NCI-H2227 (cell line): ENCODE measurements around the gene FAIM2.

Experiments used
- DNase-seq: peaks from one replicate; lab custom pipeline; 2025; ENCODE audit not compliant: unreplicated experiment; lab: John Stamatoyannopoulos, UW

FAIM2 gene

DNA sequence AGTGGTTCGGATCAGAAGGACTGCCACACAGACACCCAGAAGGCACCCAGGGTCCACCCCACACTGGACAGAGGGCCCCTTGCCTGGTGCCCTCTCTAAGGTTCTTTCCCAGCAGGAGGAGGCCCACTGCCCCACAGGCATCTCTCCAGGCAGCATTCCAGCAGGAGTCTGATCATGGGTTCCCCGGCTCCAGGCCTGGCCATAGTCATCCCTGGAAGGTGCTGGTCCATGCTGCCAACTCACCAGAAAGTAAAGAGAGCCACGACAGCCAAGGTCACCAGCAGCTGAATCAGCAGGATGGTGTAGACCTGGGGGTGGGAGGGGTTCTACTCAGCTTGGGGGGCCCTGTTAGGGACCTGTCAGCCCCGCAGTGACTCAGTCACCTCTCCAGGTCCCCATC lies 6.4 kb downstream of the FAIM2 start:
- DNase-seq, result no peak

DNA sequence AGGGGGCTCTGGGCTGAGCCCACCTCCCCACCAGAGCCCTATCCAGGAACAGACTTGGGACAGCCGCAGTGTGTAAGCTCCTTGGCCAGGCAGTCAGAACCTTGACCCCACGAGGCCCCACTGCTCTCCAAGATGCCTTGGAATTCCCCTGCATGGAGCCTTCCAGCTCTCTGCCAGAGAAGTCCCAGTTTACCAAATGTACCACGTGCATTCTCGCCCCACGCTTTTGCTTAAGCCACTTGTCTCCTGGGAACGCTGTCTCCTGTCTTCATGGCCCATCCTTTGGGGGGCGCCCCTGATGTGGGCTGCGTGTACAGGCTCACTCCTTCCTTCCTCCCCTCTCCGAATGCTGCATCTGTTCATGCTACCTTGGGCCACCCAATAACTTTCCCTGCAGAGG lies 7.9 kb downstream of the FAIM2 start:
- DNase-seq, result no peak

DNA sequence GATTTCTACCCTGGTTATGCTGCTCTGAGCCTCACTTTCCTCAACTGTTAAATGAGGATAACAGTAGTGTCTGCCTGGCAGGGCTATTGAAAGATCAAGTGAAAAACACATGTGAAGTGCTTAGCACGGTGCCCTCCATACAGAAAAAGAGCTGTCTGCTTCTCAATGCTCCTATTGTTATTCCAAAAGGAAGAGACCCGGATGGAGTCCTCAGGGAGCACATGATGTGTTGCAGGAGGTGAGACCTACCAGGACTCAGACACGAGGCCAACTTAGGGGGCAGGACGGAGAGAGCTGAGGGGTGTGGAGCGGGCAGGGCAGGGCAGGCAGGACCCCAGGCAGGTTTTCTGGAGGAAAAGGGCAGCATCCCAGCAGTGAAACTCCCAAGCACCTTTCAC lies 8.9 kb downstream of the FAIM2 start:
- DNase-seq, result no peak

DNA sequence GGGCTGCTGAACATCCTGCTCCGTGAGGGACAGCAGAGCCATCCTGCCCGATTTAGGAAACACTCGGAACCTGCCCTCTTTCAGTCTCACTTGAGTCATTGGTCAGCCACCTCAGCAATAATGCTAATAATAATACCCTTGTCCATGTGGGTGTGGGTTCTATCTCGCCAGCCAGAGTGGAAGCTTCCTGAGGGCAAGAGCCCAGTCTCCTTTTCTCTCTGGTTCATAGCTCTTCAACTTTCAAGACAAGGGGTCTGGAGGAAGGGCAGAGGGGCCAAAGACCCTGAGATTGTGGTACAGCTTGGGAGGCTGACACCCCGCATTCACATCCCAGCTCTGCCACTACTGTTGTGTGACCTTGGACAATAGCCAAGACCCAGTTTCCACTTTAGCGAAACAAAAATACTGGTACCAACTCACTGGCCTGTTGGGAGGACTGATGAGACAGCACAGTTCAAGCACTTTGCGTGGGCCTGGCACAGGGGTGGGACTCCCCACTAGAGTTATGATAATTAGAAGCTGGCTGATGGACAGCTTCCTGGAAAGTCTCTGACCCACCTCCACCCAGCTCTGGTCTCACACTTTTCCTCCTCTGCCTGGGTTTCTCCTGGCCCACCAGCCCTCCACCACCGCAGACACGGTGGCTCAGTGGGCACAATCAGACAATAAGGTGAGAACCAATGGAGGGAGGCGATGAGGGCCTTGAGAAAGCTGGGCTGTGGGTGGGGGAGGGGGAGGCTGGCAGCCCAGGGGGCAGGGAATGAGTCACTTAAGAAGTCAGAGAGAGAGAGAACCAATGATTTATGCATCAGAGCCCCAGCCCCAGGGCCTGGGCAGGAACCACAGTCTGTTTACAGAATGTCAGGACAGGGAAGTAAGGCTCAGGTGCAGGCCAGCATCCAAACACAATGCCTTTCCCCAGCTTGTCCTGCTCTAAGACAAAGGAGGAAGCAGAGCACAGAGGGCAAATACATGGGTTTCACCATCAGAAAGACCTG lies 9.6 kb downstream of the FAIM2 start:
- DNase-seq, result no peak

DNA sequence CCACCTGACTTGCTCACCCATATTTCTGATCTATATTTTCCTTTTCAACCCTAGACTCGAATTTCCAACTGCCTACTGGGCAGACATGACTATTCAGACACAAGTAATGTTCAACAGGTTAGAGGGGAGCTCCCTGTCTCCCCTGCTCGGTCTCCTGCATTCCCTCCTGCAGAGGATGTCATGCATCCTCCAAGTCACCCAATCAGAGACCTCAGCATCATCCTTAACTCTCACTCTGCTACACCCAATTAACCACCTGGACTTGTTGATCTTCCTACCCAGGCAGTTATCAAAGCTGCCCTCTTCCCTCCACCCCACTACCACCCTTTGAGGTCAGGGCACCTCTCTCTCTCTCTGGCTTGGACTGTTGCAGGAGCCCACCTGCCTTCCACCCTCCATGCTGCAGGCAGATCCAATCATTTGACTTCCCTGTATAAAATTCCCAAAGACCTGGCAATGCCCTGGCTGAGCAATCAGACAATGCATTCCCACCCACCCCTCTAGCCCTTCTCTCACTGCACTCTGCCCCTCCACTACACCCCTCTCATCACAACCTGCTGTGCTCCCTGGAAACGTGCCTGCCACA lies 10.9 kb downstream of the FAIM2 start:
- DNase-seq, result no peak

DNA sequence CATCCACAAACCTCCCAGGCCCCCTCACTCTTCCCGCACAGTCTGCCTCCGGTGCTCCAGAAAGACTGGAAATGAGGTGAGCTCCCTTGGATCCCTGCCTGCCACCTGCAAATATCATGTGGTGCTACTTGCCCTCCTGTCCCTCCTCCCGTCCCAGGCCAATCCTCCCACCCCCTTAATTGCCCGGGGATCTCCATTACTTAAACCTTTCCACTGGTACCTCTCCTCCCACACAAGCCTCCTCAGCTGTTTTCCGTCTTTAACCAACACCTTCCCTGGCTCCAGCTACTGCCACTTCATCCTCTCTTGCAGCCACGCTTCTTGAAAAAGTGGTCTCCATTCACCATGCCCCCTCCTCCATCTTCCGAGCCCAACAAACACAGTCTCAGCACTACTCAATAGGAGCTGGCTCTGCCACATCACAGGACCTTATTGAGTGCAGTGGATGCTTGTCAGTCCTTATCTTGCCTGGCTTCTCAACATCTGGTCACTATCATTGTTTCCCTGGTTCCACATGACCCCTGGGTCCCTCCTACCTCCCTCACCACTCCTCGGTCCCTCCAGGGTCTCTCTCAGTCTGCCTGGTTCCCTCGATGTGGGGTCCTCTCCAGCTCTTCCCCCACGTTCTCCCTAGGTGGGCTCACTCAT lies 11.5 kb downstream of the FAIM2 start:
- DNase-seq, result no peak

DNA sequence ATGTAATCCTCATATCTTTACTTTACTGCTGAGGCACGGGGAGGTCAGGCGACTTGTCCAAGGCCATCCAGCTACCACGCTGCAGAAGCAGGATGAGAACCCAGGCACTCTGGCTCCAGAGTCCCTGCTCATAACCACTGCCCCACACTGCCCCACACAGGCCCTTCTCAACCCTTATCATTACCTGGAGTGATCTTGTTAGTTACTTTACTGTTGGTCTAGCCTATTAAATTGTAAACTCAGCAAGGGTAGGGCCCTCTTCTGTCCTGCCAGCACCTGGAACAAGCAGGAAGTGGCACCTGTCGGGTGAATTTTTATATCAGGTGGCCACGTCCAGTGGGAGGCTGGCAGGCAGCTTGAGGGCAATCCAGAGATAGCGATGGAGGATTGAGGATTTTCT lies 12.2 kb downstream of the FAIM2 start:
- DNase-seq, result no peak

DNA sequence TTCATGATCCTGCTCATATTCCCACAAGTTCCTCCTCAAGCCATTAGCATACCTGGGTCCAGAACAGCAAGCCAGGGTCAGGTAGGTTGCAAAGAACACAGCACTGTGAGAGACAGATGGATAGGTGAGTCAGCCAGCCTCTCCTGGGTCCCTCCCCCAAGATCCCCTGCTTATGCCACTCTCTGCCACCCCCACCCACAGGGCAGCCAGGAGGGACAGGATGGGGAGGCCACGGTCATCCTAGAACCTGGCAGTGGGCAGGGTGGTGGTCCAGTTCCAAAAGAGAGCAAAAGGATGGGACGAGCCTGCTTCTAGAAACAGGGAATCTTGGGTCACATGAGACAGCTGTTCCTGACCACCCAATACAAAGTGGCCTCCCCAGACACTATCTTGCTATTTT lies 12.7 kb downstream of the FAIM2 start:
- no peak for DNase-seq

DNA sequence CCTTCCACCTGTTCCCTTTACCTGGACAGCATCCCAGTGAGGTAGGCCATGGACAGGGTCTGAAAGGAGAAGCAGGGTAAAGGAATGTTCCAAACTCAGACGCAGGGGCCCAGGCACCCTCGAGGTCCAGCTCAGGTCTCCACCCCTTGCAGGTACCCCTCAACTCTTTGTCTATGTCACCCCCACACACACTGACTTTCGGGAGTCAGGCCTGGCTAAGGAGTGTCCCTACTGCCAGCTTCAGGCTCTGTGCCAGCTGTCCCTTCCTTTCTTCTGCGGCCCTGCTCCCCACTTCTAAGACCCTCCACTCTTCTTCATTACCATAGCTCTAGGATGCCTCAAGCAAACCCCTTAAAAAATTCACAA lies 13.6 kb downstream of the FAIM2 start:
- DNase-seq, result no peak

DNA sequence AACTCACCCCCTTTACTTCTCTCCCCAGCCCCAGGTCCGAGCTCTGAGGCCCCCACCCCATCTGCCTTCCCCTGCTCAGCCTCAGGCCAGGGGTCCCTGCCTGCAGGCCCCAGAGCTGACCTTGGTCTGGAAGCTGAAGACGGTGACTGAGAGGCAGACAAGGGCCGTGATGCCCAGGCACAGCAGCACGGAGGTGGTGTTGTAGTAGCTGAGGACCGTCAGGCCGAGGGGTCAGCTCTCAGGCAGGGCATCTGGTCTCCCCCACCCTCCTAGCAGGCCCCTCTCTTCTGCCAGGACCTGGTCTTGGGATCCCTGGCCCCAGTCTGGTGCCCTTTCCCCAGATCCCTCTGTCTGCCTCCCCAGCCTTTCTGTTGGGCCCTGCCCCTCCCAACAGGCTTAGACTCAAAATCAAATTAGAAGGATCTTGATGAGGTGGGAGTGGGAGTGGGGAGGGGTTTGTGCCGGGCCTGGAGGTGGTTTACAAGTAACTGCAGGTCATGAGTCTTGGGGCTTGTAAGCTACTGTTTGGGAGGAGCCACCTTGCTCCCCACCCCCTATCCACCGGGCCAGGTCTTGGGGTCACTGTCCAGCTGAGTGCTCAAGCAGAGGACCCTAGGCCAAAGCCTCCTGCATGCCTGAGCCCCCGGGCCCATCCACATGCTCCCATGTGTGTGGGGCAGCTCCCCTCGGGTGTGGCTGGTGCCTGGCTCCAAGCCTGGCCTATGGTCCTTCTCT lies 14.2 kb downstream of the FAIM2 start:
- DNase-seq, result no peak

DNA sequence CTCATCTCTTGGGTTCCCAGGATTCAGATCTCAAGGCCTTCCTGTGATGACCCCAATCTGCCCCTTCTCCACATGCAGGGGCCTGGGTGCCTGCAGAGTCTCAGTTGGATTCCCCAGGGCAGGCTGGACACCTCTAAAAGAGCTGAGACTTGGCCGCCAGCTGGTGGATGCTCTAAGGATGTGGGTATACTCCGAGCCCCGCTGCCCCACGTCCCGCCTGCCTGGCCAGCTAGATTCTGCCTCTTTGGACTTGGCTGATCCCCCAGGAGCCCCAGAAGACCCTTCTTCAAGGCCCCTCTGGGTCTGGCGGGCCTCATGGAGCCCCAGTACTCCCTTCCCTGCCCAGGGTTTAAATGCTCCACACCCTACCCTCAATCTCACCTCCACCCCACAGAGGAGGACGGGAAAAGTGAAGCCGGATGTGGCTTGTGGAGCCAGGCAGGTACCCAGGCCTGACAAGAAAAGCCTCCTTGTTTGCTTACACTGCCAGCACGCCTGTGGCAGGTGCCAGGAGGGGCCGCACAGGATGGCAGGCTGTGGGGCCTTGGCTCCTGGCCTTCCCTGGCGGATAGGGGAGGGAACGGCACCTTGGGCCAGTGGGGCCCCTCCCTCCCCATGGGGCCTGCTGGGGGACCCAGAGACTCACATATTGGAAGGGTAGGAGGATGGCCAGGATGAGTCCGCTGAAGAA lies 15.1 kb downstream of the FAIM2 start:
- no peak for DNase-seq

DNA sequence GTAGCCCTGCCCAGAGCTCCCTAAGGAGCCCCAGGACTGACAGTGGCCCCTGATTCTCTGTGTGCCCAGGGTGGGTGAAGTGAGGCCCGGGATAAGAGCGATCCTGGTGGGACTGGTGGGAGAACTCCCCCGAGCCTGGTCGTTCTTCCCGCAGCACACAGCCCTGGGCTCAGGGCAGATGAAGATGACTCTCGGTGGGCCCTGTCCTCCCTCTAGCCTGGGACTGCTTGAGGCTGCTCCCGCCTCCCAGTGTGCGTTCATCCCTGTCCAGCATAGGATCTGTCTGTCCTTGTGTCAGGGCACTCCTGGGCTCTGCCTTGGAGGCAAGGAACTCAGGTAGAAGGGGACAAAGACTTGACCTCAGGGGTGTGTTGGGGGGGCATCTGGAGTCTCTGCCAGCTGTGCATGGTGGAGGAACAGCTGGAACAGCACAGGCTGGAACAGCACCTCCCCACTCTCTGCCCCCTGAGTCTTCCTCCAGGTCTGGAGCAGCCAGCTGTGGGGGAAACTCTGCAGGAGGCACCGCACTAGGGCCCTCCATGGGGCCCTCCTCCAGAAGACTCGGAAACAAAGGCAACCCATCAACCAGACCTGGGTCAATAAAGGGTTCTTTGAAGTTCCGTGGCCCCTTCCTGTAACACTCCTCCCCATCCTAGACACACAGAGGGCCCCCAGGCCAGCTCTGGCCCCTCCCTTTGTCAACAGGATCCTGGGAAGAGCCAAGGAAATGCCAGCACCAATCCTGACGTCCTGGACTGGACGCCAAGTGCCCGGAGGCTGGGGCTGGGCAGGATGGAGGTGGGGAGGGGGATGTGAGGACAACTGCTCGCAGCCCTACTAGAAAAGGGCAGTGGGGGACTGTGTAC lies 15.9 kb downstream of the FAIM2 start:
- no peak for DNase-seq

DNA sequence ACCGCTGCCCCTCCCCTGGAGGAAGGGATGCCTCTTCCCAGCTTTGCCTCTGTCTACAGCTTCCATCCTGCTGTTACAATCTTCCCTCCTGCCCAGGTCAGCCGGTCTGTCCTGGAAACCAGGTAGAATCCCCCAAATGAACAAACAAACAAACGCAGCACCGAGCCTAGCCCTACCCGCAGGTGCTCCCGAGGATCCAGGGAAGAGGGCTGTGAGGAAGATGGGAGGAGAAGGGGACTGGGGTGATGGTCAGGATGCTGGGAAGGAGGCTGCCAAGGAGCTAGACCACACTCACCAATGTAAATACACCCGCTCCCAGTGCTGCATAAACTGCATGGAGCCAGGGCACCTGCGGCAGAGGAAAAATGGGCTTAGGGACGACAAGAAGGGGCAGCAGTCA lies 16.6 kb downstream of the FAIM2 start:
- no peak for DNase-seq

DNA sequence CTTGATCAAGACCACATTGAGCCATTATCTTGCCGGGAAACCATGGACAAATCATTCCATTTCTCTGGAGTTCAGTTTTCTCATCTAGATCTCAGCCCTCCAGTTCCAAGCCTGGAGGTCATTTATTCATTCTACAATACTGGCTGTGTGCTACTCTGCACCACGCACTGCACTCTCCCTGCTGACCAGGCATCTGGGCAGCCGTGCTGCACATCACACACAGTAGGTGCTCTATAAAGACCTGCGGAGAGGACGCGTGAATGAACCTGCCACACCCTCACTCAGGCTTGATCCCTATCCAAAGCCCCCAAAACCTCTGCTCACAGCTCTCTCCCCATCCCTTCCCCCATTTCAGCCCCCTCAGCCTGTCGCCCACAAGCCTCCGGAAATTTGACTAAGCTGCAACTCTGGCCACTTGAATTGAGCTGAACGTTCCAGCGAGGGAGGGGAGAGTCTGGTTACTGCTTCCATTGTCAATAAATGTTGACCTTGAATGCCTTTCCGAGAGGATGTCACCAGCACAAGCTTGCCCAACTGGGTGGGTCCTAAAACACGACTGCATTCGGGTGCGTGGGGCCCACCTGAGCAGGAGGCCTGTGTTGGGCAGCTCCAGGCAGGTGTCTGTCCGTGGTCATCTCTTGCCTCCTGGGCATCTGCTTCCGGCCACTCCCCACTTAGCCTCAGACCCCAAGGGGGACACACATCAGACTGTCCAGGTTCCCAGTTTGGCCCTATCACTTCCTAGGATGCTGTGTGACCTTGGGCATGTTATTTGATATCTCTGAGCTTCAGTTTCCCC lies 17.8 kb downstream of the FAIM2 start:
- DNase-seq, result no peak

DNA sequence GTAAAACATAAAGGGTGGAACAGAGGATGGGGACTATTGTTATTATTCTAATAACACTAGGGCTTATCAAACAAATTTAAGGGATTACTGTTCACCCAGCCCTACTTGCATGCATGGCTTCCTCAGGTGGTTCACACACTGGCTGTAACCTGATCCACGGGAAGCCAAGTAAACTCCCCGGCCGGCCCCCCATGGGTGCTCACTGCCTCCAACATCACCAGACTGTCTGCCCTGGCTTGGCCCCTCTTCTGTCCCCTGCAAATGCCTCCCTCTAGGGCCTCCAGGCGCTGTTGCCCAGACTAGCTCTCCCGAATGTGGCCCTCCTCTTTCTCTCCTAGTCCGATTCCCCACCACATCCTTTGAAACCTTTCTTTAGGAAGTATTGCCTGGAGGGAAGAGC lies 18.6 kb downstream of the FAIM2 start:
- DNase-seq, result no peak

DNA sequence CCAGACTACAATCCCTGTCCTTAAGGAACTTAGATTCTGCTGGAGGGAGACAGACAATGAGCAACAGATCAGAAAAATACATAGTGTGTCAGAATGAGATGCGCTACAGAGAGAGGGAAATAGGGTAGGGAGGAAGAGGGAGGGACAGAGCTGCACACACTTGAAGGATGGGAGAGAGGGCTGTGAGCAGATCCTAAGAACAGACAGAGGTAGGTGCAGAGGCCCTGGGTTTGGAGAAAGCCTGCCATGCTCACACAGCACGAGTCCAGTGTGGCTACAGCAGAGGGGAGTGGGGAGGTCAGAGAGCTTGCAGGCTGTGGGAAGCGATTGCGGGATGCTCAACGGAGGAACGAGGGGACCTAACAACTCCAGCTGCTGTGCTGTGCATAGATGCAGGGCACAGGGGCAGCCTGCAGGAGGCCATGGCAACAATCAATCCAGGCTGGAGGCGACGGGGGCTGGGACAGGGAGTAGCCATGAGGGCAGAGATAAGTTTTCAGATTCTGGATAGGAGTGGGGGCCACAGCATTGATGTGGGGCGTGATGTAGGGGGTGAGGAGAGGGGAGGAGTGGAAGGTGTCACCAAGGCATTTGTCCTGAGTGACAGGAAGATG lies 20.7 kb downstream of the FAIM2 start:
- no peak for DNase-seq

DNA sequence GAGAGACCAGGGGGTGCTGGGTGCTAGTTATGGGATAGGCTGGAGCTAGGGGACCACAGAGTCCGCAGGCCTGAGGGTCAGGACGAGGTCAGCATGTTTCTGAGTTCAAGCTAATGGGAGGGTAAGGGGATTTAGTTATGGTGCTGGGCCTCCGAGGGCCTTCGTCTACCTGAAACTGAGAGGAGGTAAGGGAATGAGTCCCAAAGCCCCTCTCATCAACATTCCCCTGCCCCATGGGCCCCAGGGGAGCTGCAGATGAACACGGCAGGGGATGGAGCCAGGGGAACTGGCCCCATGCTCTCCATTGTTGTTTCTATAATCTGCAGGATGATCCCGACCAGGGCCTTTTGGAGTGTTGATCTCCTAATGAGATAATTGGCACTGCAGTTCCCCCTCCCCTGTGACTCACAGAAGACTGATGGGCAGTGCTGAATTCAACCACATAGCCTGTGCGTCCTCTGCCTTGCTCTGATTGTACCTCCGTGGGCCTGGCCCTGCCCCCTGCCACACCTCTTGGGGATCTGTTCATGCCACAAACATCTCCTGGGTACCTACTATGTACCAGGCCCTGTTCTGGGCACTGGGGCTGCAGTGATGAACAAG lies 21.4 kb downstream of the FAIM2 start:
- peak; percentile 18 for DNase-seq
